NT2/D1 (cell line): ENCODE data around the gene NDUFAF2.

Experiments used
- SUZ12 ChIP-seq: IDR thresholded peaks from 2 replicates; pipeline ENCODE4 v1.6.1; 2011; ENCODE audit not compliant: insufficient read length, insufficient read depth; ENCODE audit errors: extremely low read depth
- YY1 ChIP-seq: IDR thresholded peaks from 2 replicates; pipeline ENCODE4 v1.6.1; 2011; ENCODE audit not compliant: insufficient read length, insufficient read depth
- ZNF274 ChIP-seq: IDR thresholded peaks from 2 replicates; pipeline ENCODE4 v1.6.1; 2011; ENCODE audit warnings: mild to moderate bottlenecking, low read depth, low read length

- TF ChIP-seq YY1, result no peak
- no peak for TF ChIP-seq ZNF274
- TF ChIP-seq SUZ12, result no peak
Observed at GRCh38 chr5:61028382-61028781, 83.4 kb downstream of the NDUFAF2 start.
